ENCODE measurements around the gene FSTL3. TPM values are rescaled to one million over a fixed set of nuclear protein-coding genes. Genes with fewer than 3 reads are reported as not detected.
A peak's percentile ranks its signal among the peaks of the same experiment; 100 is the strongest.

Gene FSTL3
- total and polyA plus RNA-seq, 2 of the 13 experiments (the other 11 are each of a cell fraction or from before 2014, with no cell fraction given) = 13.5 to 15.6 TPM

DNA sequence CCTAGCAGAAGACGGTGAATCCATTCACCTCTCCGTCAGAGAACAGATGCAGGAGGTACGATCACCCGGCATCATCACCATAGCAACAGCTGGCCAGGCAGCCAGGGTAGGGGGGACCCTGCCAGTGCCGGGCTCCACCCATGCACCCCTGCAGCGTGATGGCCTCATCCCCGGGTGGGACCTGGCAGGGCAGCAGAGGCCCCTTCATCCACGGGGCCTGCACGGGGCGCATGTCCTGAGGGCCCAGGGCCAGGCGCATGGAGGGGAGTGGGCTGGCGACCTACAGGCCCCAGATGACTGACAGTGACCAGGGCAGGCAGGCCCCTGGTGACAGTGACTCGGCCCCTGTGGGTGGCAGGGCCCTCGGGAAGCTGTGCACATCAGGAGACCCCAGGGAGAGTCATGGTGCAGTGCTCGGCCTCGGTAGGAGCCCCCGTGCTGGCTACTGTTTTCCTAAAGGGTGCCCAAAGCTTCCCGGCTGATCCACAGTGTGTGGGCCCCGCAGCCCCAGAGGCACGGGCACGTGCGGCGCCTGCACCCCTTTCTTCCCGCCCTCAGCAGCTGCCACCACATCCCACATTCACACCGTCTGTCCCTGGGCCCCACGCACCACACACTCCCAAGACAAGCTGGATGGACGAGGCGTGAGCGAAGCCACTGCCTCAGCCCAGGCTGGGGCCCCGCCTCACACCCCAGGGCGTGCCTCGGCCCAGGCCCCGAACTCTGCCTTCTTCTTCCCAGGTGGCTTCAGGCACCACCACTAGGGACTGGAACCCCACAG is 17.9 kb upstream of the FSTL3 start (continued):
- TF ChIP-seq, protein P1, sequence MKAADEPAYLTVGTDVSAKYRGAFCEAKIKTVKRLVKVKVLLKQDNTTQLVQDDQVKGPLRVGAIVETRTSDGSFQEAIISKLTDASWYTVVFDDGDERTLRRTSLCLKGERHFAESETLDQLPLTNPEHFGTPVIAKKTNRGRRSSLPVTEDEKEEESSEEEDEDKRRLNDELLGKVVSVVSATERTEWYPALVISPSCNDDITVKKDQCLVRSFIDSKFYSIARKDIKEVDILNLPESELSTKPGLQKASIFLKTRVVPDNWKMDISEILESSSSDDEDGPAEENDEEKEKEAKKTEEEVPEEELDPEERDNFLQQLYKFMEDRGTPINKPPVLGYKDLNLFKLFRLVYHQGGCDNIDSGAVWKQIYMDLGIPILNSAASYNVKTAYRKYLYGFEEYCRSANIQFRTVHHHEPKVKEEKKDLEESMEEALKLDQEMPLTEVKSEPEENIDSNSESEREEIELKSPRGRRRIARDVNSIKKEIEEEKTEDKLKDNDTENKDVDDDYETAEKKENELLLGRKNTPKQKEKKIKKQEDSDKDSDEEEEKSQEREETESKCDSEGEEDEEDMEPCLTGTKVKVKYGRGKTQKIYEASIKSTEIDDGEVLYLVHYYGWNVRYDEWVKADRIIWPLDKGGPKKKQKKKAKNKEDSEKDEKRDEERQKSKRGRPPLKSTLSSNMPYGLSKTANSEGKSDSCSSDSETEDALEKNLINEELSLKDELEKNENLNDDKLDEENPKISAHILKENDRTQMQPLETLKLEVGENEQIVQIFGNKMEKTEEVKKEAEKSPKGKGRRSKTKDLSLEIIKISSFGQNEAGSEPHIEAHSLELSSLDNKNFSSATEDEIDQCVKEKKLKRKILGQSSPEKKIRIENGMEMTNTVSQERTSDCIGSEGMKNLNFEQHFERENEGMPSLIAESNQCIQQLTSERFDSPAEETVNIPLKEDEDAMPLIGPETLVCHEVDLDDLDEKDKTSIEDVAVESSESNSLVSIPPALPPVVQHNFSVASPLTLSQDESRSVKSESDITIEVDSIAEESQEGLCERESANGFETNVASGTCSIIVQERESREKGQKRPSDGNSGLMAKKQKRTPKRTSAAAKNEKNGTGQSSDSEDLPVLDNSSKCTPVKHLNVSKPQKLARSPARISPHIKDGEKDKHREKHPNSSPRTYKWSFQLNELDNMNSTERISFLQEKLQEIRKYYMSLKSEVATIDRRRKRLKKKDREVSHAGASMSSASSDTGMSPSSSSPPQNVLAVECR (CRISPR knock-in tag; IDR thresholded peaks at IDR 0.05; ENCODE audit: borderline replicate concordance) = 0 out of 2 replicates have a peak, but pooled peaks have one; percentile 26
- no peak for TF ChIP-seq NR2C2 (CRISPR knock-in tag; IDR thresholded peaks at IDR 0.05; ENCODE audit: borderline replicate concordance)

GRCh38 chr19:658916-659839 is 17.0 kb upstream of the FSTL3 start:
- peaks cover 51% of the 10 kb centered on the region for H3K4me1 ChIP-seq (ENCODE audit: insufficient read depth, low read length)
- peaks cover 83% of the 10 kb centered on the region for H3K79me2 ChIP-seq (ENCODE audit: insufficient read depth, low read length)
- no peak for FAIRE-seq
- CTCF ChIA-PET (ENCODE audit: low intra/inter-chr PET ratio, low total read pairs) = no interaction called here
- peaks cover 4 to 32% of the 10 kb centered on the region in 2 experiments; a peak in 4 of 5 replicates for H3K36me3 ChIP-seq (replicated peaks in 1 of 2; ENCODE audit: control insufficient read depth in 1 of 2, insufficient read depth in 2 of 2, low read length in 2 of 2)
- peak overlapping the region; percentile 83 for H3K4me2 ChIP-seq (ENCODE audit: low read depth, low read length)
- no peak for ATAC-seq
- no peak overlapping the region for H2AFZ ChIP-seq (ENCODE audit: low read length)
- in situ Hi-C loops (cut with HindIII; ENCODE audit: extremely low pct_ligation_motif_present, low pct_unique_long_range_greater_than_20kb) = no loop called here
- H3K9ac ChIP-seq (ENCODE audit: insufficient read depth, low read depth, low read length) = peak overlapping the region; percentile 43
- BruUV-seq (replicated peaks) = no TSS peak
- POLR2A ChIA-PET = interaction anchor here (0.9 to 2.8 kb wide), 4 partner anchors 9 to 26 kb away, joined by 3 to 21 read pairs (median 12); partner anchors contain the start of genes FSTL3 and POLRMT
- no peak overlapping the region for H3K27ac ChIP-seq (ENCODE audit: extremely low read length, insufficient read depth, low read length)
- peaks cover 71% of the 10 kb centered on the region for H4K20me1 ChIP-seq (ENCODE audit: insufficient read depth, low read length)
- H3K4me3 ChIP-seq (replicated peaks in 1 of 3; ENCODE audit: insufficient read depth in 1 of 3, low read depth in 2 of 3, low read length in 3 of 3) = peak overlapping the region in 2 of 3 experiments; percentile 12 to 99; a peak in 2 of 6 replicates
- no peaks in the 10 kb centered on the region; a peak in 1 of 5 replicates for H3K27me3 ChIP-seq (ENCODE audit: control insufficient read depth in 1 of 2, insufficient read depth in 2 of 2, low read length in 2 of 2)
- intact Hi-C loops (cut with micrococcal nuclease; ENCODE audit: unreplicated experiment) = no loop called here
- WGBS (ENCODE audit: low lambda C conversion rate) = 92% methylated on average over 33 of the region's 50 CpGs
- no peaks in the 10 kb centered on the region for H3K9me3 ChIP-seq (ENCODE audit: low read length)
- no peak for DNase-seq (ENCODE audit: low spot score)
- no peak for TF ChIP-seq ZNF747 (CRISPR knock-in tag; IDR thresholded peaks at IDR 0.05; ENCODE audit: borderline replicate concordance)
- no peak for TF ChIP-seq TERF1 (CRISPR knock-in tag; IDR thresholded peaks at IDR 0.05)
- no peak for TF ChIP-seq ZNF746 (CRISPR knock-in tag; IDR thresholded peaks at IDR 0.05)
- no peak for TF ChIP-seq NFKB2 (CRISPR knock-in tag; IDR thresholded peaks at IDR 0.05; ENCODE audit: borderline replicate concordance)
- no peak for TF ChIP-seq ATF4 (CRISPR knock-in tag; IDR thresholded peaks at IDR 0.05)
- TF ChIP-seq MNT (IDR thresholded peaks at IDR 0.05) = no peak
- no peak for TF ChIP-seq ZFP36L2 (CRISPR knock-in tag; IDR thresholded peaks at IDR 0.05)
- no peak for TF ChIP-seq NFIB (CRISPR knock-in tag; IDR thresholded peaks at IDR 0.05; ENCODE audit: borderline replicate concordance)
- TF ChIP-seq NFYB (CRISPR knock-in tag; IDR thresholded peaks at IDR 0.05) = no peak

Measured in HepG2 (cell line).